BE2C (cell line): ENCODE data around the gene RPS21.

Experiments
- DNase-seq: peaks from one replicate; pipeline ENCODE4 v3.0.0-alpha.2; 2020
- H3K27me3 ChIP-seq: fragments of 250-450 bp; sonication (Bioruptor Pico); 2 replicates; pipeline ENCODE4 v1.5.1; 2020; ENCODE audit warnings: mild to moderate bottlenecking
- H3K36me3 ChIP-seq: fragments of 250-450 bp; sonication (Bioruptor Pico); 2 replicates; pipeline ENCODE4 v1.5.1; 2020; ENCODE audit warnings: mild to moderate bottlenecking
- H3K4me1 ChIP-seq: fragments of 250-450 bp; sonication (Bioruptor Pico); 2 replicates; pipeline ENCODE4 v1.5.1; 2020
- H3K4me3 ChIP-seq: 2 replicates; pipeline ENCODE4 v1.5.1; 2011; ENCODE audit warnings: low read depth, low read length
- H3K9me3 ChIP-seq: fragments of 250-450 bp; sonication (Bioruptor Pico); 2 replicates; pipeline ENCODE4 v1.5.1; 2020
- CTCF ChIP-seq: IDR thresholded peaks from 2 replicates; pipeline ENCODE4 v1.5.1; 2012; ENCODE audit warnings: mild to moderate bottlenecking, low read depth, low read length

The RPS21 gene

GRCh38 chr20:62363920-62364851, 22.7 kb upstream of the RPS21 start:
- H3K4me3 ChIP-seq, result no peak overlapping the region
- peaks cover 3% of the 10 kb centered on the region; the same call in 1 of the 2 replicates for H3K27me3 ChIP-seq
- no peak for TF ChIP-seq CTCF
- no peaks in the 10 kb centered on the region for H3K36me3 ChIP-seq
- peak; percentile 51 for DNase-seq
- H3K4me1 ChIP-seq, result peaks cover 28% of the 10 kb centered on the region
- no peaks in the 10 kb centered on the region for H3K9me3 ChIP-seq

GRCh38 chr20:62364911-62365736, 21.8 kb upstream of the RPS21 start:
- Histone ChIP-seq H3K4me3 (no peak overlapping the region), H3K9me3 (no peaks in the 10 kb centered on the region), H3K4me1 (peaks cover 34% of the 10 kb centered on the region), H3K27me3 (peaks cover 3% of the 10 kb centered on the region; the same call in 1 of the 2 replicates), H3K36me3 (no peaks in the 10 kb centered on the region)
- TF ChIP-seq CTCF, result no peak
- DNase-seq, result peak; percentile 17

GRCh38 chr20:62365814-62366369, 21.0 kb upstream of the RPS21 start:
- H3K27me3 ChIP-seq, result peaks cover 3% of the 10 kb centered on the region; the same call in 1 of the 2 replicates
- no peaks in the 10 kb centered on the region for H3K36me3 ChIP-seq
- peak overlapping the region; percentile 65 for H3K4me3 ChIP-seq
- TF ChIP-seq CTCF, result no peak
- H3K4me1 ChIP-seq, result peaks cover 34% of the 10 kb centered on the region
- H3K9me3 ChIP-seq, result no peaks in the 10 kb centered on the region
- DNase-seq, result peak; percentile 18

GRCh38 chr20:62366370-62367135, 20.4 kb upstream of the RPS21 start:
- peak; percentile 19 for DNase-seq
- no peak for TF ChIP-seq CTCF
- Histone ChIP-seq H3K9me3 (no peaks in the 10 kb centered on the region), H3K27me3 (peaks cover 3% of the 10 kb centered on the region; the same call in 1 of the 2 replicates), H3K4me3 (peak overlapping the region; percentile 65), H3K36me3 (no peaks in the 10 kb centered on the region), H3K4me1 (peaks cover 34% of the 10 kb centered on the region)

- Histone ChIP-seq H3K36me3 (no peaks in the 10 kb centered on the region), H3K4me3 (peak within 1 kb of the TSS; percentile 65), H3K27me3 (peaks cover 3% of the 10 kb centered on the region; the same call in 1 of the 2 replicates), H3K9me3 (no peaks in the 10 kb centered on the region), H3K4me1 (peaks cover 34% of the 10 kb centered on the region)
- DNase-seq, result peak; percentile 67
- no peak for TF ChIP-seq CTCF
Measured at GRCh38 chr20:62367136-62367632, 19.7 kb upstream of the RPS21 start, which contains the start of gene LAMA5. Gene LAMA5 (minus strand): TSS chr20:62367312. CDS start chr20:62367245, 67 bp downstream.
